HEK293T (cell line): ENCODE measurements around the gene VPS37C.

Experiments used
- CTCF ChIA-PET: fragments of 350-600 bp; formaldehyde crosslinking; extraction: SDS; loops from one replicate; lab custom pipeline; 2021; ENCODE audit warnings: antibody characterized with exemption, inconsistent platforms; lab: Yijun Ruan, JAX
- POLR2A ChIA-PET: fragments of 350-600 bp; formaldehyde crosslinking; extraction: SDS; loops from one replicate; lab custom pipeline; 2020; ENCODE audit warnings: antibody characterized with exemption, inconsistent platforms; lab: Yijun Ruan, JAX
- DNase-seq: peaks from one replicate; pipeline ENCODE4 v3.0.0; 2012; ENCODE audit warnings: mixed read lengths; ENCODE audit errors: extremely low spot score
- ARNT ChIP-seq: fragments of 450-650 bp; IDR thresholded peaks from 2 replicates; pipeline ENCODE4 v1.6.1; 2017; ENCODE audit warnings: mild to moderate bottlenecking
- BHLHE40 ChIP-seq: fragments of 450-650 bp; IDR thresholded peaks from 2 replicates; pipeline ENCODE4 v1.6.1; 2016; ENCODE audit warnings: mild to moderate bottlenecking, moderate library complexity, borderline replicate concordance
- CTBP1 ChIP-seq: fragments of 450-650 bp; IDR thresholded peaks from 2 replicates; pipeline ENCODE4 v1.6.1; 2016; ENCODE audit warnings: borderline replicate concordance
- ELF4 ChIP-seq: fragments of 450-650 bp; IDR thresholded peaks from 2 replicates; pipeline ENCODE4 v1.6.1; 2017; ENCODE audit warnings: antibody characterized with exemption
- FOXA1 ChIP-seq: fragments of 450-650 bp; IDR thresholded peaks from 2 replicates; pipeline ENCODE4 v1.6.1; 2016; ENCODE audit warnings: mild to moderate bottlenecking
- FOXK2 ChIP-seq: fragments of 450-650 bp; IDR thresholded peaks from 2 replicates; pipeline ENCODE4 v1.6.1; 2016; ENCODE audit warnings: mild to moderate bottlenecking
- FOXM1 ChIP-seq: fragments of 450-650 bp; IDR thresholded peaks from 2 replicates; pipeline ENCODE4 v1.6.1; 2017; ENCODE audit warnings: mild to moderate bottlenecking, borderline replicate concordance
- HDGF ChIP-seq: fragments of 450-650 bp; IDR thresholded peaks from 2 replicates; pipeline ENCODE4 v1.6.1; 2017; ENCODE audit warnings: antibody characterized with exemption, borderline replicate concordance
- L3MBTL2 ChIP-seq: fragments of 450-650 bp; conservative IDR thresholded peaks from 2 replicates; pipeline ENCODE4 v1.6.1; 2016; ENCODE audit warnings: mild to moderate bottlenecking
- LEF1 ChIP-seq: fragments of 450-650 bp; IDR thresholded peaks from 2 replicates; pipeline ENCODE4 v1.6.1; 2017; ENCODE audit warnings: mild to moderate bottlenecking, borderline replicate concordance
- NFRKB ChIP-seq: fragments of 450-650 bp; IDR thresholded peaks from 2 replicates; pipeline ENCODE4 v1.6.1; 2016; ENCODE audit warnings: mild to moderate bottlenecking, moderate library complexity
- SP1 ChIP-seq: fragments of 450-650 bp; IDR thresholded peaks from 2 replicates; pipeline ENCODE4 v1.6.1; 2017
- SUZ12 ChIP-seq: fragments of 450-650 bp; IDR thresholded peaks from 2 replicates; pipeline ENCODE4 v1.6.1; 2016; ENCODE audit warnings: mild to moderate bottlenecking
- TARDBP ChIP-seq: fragments of 450-650 bp; IDR thresholded peaks from 2 replicates; pipeline ENCODE4 v1.6.1; 2016
- ZNF384 ChIP-seq: fragments of 450-650 bp; IDR thresholded peaks from 2 replicates; pipeline ENCODE4 v1.6.1; 2016
- TF ChIP-seq, protein P1 (sequence below): fragments of 450-650 bp; IDR thresholded peaks from 2 replicates; pipeline ENCODE4 v1.6.1; 2016

VPS37C gene

GRCh38 chr11:61151545-61152252, 9.5 kb downstream of the VPS37C start:
- CTCF ChIA-PET: no interaction called here

GRCh38 chr11:61150706-61151544, 10.3 kb downstream of the VPS37C start:
- no peak for TF ChIP-seq FOXK2
- no peak for TF ChIP-seq BHLHE40
- TF ChIP-seq, protein P1, sequence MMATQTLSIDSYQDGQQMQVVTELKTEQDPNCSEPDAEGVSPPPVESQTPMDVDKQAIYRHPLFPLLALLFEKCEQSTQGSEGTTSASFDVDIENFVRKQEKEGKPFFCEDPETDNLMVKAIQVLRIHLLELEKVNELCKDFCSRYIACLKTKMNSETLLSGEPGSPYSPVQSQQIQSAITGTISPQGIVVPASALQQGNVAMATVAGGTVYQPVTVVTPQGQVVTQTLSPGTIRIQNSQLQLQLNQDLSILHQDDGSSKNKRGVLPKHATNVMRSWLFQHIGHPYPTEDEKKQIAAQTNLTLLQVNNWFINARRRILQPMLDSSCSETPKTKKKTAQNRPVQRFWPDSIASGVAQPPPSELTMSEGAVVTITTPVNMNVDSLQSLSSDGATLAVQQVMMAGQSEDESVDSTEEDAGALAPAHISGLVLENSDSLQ: no peak
- no peak for TF ChIP-seq ZNF384
- no peak for TF ChIP-seq ARNT
- TF ChIP-seq SUZ12: no peak
- no peak for TF ChIP-seq ELF4
- TF ChIP-seq LEF1: no peak
- TF ChIP-seq L3MBTL2: no peak
- no peak for TF ChIP-seq SP1
- ChIA-PET CTCF (no interaction called here), POLR2A (interaction anchor here (0.6 to 1.1 kb wide), 2 partner anchors 11 to 238 kb away, joined by 3 to 4 read pairs; partner anchors contain the start of gene VPS37C)
- DNase-seq: no peak

More at GRCh38 chr11:61151545-61152252, 9.5 kb downstream of the VPS37C start:
- DNase-seq: no peak
- POLR2A ChIA-PET: interaction anchor here (1.1 to 1.9 kb wide), 2 partner anchors 10 kb away, joined by 4 to 6 read pairs; partner anchors contain the start of gene VPS37C
- TF ChIP-seq LEF1 (no peak), SUZ12 (no peak), SP1 (no peak), TARDBP (no peak), HDGF (no peak), ELF4 (no peak), CTBP1 (no peak), BHLHE40 (no peak), FOXA1 (no peak), NFRKB (no peak)

GRCh38 chr11:61149624-61150615, 11.3 kb downstream of the VPS37C start:
- no peak for TF ChIP-seq FOXK2
- TF ChIP-seq SP1: no peak
- no peak for TF ChIP-seq ELF4
- TF ChIP-seq LEF1: no peak
- no peak for TF ChIP-seq CTBP1
- TF ChIP-seq, protein P1: no peak
- CTCF ChIA-PET: no interaction called here
- DNase-seq: no peak
- POLR2A ChIA-PET: no interaction called here

DNA sequence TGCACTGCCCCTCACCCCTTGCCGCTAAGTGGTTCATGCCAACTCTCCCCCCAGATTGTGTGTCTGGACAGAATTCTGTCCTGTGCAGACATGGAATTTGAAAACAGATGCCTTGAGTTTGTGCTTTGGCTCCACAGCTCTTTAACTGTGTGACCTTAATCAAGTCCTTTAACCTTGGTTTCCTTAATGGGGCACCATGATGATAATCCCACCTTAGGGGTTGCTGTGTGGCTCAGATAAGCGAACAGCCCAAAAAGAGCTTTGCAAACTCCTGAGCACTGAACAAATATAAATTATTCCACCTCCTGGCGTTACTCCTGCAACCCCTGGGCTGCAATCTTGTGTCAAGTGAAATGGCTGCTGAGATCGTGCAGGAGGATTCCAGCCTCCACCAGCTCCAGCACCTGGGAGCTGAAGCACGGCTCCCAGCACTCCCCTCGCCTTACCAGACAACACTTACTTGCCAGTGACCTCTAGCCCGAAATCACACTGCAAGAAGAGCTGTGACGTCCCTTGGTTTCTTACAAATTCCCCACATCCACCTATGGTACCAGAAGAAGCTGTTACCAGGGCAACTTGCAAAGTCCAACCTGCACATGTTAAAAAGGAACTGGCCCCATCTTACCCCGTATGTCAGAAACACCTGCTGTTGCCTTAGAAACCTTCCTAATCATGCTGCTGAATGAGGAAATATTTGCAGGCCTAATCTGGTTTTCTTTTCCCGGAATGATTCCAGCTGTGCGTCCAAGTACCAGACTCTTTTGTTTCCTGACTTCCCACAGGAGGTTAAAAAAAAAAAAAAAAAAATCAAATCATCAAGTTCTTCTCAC, 13.2 kb downstream of the VPS37C start:
- TF ChIP-seq LEF1 (no peak), ARNT (no peak)
- ChIA-PET POLR2A (no interaction called here), CTCF (no interaction called here)
- no peak for DNase-seq

DNA sequence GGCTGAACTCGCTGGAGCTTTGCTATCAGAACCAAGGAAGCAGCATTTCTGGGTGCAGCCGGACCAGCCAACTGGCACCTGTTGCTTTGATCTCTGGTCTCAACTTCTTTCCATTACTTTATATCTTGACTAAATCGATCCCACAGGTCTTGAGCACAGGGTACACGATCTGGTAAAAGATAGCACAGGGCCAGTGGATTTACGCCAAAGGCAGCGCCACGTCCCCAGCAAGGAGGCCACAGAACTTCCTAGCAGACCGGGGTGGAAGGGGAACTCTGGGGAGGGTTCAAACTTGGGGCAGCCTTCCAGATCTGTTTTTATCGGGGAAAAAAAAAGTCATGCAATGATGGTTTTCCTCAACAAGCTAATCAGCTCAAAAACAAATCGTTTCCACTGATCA, 14.0 kb downstream of the VPS37C start:
- ChIA-PET CTCF (no interaction called here), POLR2A (no interaction called here)
- no peak for TF ChIP-seq CTBP1
- no peak for TF ChIP-seq FOXA1
- no peak for TF ChIP-seq NFRKB
- TF ChIP-seq LEF1: no peak
- no peak for TF ChIP-seq BHLHE40
- TF ChIP-seq, protein P1: no peak
- no peak for TF ChIP-seq ZNF384
- no peak for TF ChIP-seq HDGF
- no peak for TF ChIP-seq ARNT
- no peak for TF ChIP-seq TARDBP
- no peak for TF ChIP-seq SP1
- TF ChIP-seq FOXK2: no peak
- no peak for TF ChIP-seq FOXM1
- TF ChIP-seq SUZ12: no peak
- no peak for TF ChIP-seq L3MBTL2
- DNase-seq: no peak
